A549 (cell line): Measurements from ENCODE around the gene CARD9. TPM values are rescaled to one million over a fixed set of nuclear protein-coding genes. Genes with fewer than 3 reads are reported as not detected.
A peak's percentile ranks its signal among the peaks of the same experiment; 100 is the strongest.
"Not testable (repeated sequence)": the region's sequence is repeated elsewhere in the genome, so short reads cannot be mapped to it uniquely, and the experiment has no call there.

ENCODE experiments used
- ATAC-seq, 2 experiments: fragments of 200-7000 bp in 1 of 2; fragments of >200 bp in 1 of 2; cut with Nextera tagmentation in 1 of 2; cut with Tn5 transposase in 1 of 2; 3 replicates each; pipeline versions ENCODE4 v1.8.0 to v1.9.1; 2018 to 2020; ENCODE audit warnings: mild to moderate bottlenecking in 1 of 2, moderate library complexity in 1 of 2
- CTCF ChIA-PET: fragments of 300-600 bp; sonication (Branson Sonifier 250); formaldehyde crosslinking; extraction: SDS; loops from one replicate; lab custom pipeline; 2021; ENCODE audit warnings: antibody characterized with exemption, inconsistent platforms; lab: Yijun Ruan, JAX
- POLR2A ChIA-PET: fragments of 350-600 bp; formaldehyde crosslinking; extraction: SDS; loops from one replicate; lab custom pipeline; 2021; ENCODE audit warnings: antibody characterized with exemption, inconsistent platforms; lab: Yijun Ruan, JAX
- DNase-seq, 2 experiments: peaks; one replicate each; pipeline versions ENCODE4 v3.0.0 to v3.0.0-alpha.2; 2011 to 2016; ENCODE audit warnings: low read depth in 1 of 2, low spot score in 1 of 2
- FAIRE-seq: peaks from 2 replicates; lab custom pipeline; 2011; peaks lifted over from hg19 to GRCh38; lab: Jason Lieb, UNC
- H3K27ac ChIP-seq, 2 experiments: fragments of >200 bp; sonication (Bioruptor Twin); formaldehyde crosslinking; 3 replicates each; pipeline ENCODE4 v1.5.1; 2016 to 2017
- H3K4me1 ChIP-seq: fragments of >200 bp; sonication (Bioruptor Twin); formaldehyde crosslinking; 3 replicates; pipeline ENCODE4 v1.6.1; 2016
- H3K4me2 ChIP-seq: fragments of >200 bp; sonication (Bioruptor Twin); formaldehyde crosslinking; 3 replicates; pipeline ENCODE4 v1.6.1; 2016
- H3K4me3 ChIP-seq: fragments of >200 bp; sonication (Bioruptor Twin); formaldehyde crosslinking; 3 replicates; pipeline ENCODE4 v1.5.1; 2016
- H3K9me3 ChIP-seq: fragments of >200 bp; sonication (Bioruptor Twin); formaldehyde crosslinking; 3 replicates; pipeline ENCODE4 v1.6.1; 2016
- BCL3 ChIP-seq: fragments of >200 bp; sonication (Bioruptor Twin); formaldehyde crosslinking; IDR thresholded peaks from 3 replicates; pipeline ENCODE4 v1.6.1; 2016
- CBX2 ChIP-seq: fragments of 200-600 bp; sonication (generic); IDR thresholded peaks from 2 replicates; pipeline ENCODE4 v1.6.1; 2016; ENCODE audit warnings: low read depth, mild to moderate bottlenecking, borderline replicate concordance
- CEBPB ChIP-seq, 2 experiments: fragments of >200 bp in 1 of 2; sonication (Bioruptor Twin) in 1 of 2; formaldehyde crosslinking in 1 of 2; IDR thresholded peaks; 2 replicates each; pipeline ENCODE4 v1.6.1; 2012 to 2016
- EHF ChIP-seq: fragments of 250-450 bp; sonication (Bioruptor Pico); IDR thresholded peaks from 2 replicates; pipeline ENCODE4 v1.5.0; 2020; ENCODE audit warnings: mild to moderate bottlenecking
- EHMT2 ChIP-seq: fragments of 200-600 bp; sonication (generic); IDR thresholded peaks from 2 replicates; pipeline ENCODE4 v1.6.1; 2016; ENCODE audit warnings: antibody characterized with exemption, low read depth, mild to moderate bottlenecking, moderate library complexity
- ESRRA ChIP-seq: fragments of 150-350 bp; IDR thresholded peaks from 2 replicates; pipeline ENCODE4 v1.6.1; 2014; ENCODE audit warnings: mild to moderate bottlenecking, low read length, borderline replicate concordance
- FOSB ChIP-seq: fragments of 250-450 bp; sonication (Bioruptor Pico); IDR thresholded peaks from 2 replicates; pipeline ENCODE4 v1.5.0; 2020; ENCODE audit warnings: mild to moderate bottlenecking, moderate library complexity
- GATA3 ChIP-seq: IDR thresholded peaks from 2 replicates; pipeline ENCODE4 v1.6.1; 2012; ENCODE audit warnings: borderline replicate concordance
- HEYL ChIP-seq: fragments of 250-450 bp; sonication (Bioruptor Pico); IDR thresholded peaks from 2 replicates; pipeline ENCODE4 v1.8.0; 2021; ENCODE audit warnings: mild to moderate bottlenecking, moderate library complexity
- HOXA7 ChIP-seq: fragments of 250-450 bp; sonication (Bioruptor Pico); IDR thresholded peaks from 2 replicates; pipeline ENCODE4 v1.5.0; 2020; ENCODE audit warnings: mild to moderate bottlenecking, moderate library complexity
- HOXB13 ChIP-seq: fragments of 250-450 bp; sonication (Bioruptor Pico); IDR thresholded peaks from 2 replicates; pipeline ENCODE4 v1.5.0; 2020; ENCODE audit warnings: low read depth, mild to moderate bottlenecking, moderate library complexity
- HOXB5 ChIP-seq: fragments of 250-450 bp; sonication (Bioruptor Pico); IDR thresholded peaks from 2 replicates; pipeline ENCODE4 v1.5.0; 2020; ENCODE audit warnings: mild to moderate bottlenecking, moderate library complexity
- JUNB ChIP-seq: fragments of >200 bp; sonication (Bioruptor Twin); formaldehyde crosslinking; IDR thresholded peaks from 2 replicates; pipeline ENCODE4 v1.6.1; 2016
- KDM5A ChIP-seq: fragments of 200-600 bp; sonication (generic); IDR thresholded peaks from 2 replicates; pipeline ENCODE4 v1.6.1; 2016; ENCODE audit warnings: antibody characterized with exemption, mild to moderate bottlenecking
- MAZ ChIP-seq: fragments of 150-350 bp; IDR thresholded peaks from 2 replicates; pipeline ENCODE4 v1.6.1; 2014; ENCODE audit warnings: antibody characterized with exemption, low read depth, low read length, borderline replicate concordance
- MYC ChIP-seq: IDR thresholded peaks from 2 replicates; pipeline ENCODE4 v1.6.1; 2012; ENCODE audit warnings: mild to moderate bottlenecking, inconsistent platforms, low read length, improper control_type of control experiment, borderline replicate concordance
- NFE2L2 ChIP-seq: fragments of 150-350 bp; conservative IDR thresholded peaks from 2 replicates; pipeline ENCODE4 v1.6.1; 2014; ENCODE audit warnings: low read length
- PBX3 ChIP-seq: IDR thresholded peaks from 2 replicates; pipeline ENCODE4 v1.6.1; 2012
- RARB ChIP-seq: fragments of 250-450 bp; sonication (Bioruptor Pico); IDR thresholded peaks from 2 replicates; pipeline ENCODE4 v1.8.0; 2021; ENCODE audit warnings: mild to moderate bottlenecking, moderate library complexity
- RCOR1 ChIP-seq: fragments of 150-350 bp; IDR thresholded peaks from 2 replicates; pipeline ENCODE4 v1.6.1; 2014; ENCODE audit warnings: antibody characterized with exemption, low read length, low read depth
- RNF2 ChIP-seq: fragments of 200-600 bp; sonication (generic); IDR thresholded peaks from 2 replicates; pipeline ENCODE4 v1.6.1; 2016; ENCODE audit warnings: low read depth, mild to moderate bottlenecking, antibody characterized with exemption, moderate library complexity, borderline replicate concordance
- SREBF2 ChIP-seq: fragments of 450-650 bp; IDR thresholded peaks from 2 replicates; pipeline ENCODE4 v1.6.1; 2014; ENCODE audit warnings: mild to moderate bottlenecking, moderate library complexity
- TFCP2L1 ChIP-seq: fragments of 250-450 bp; sonication (Bioruptor Pico); IDR thresholded peaks from 2 replicates; pipeline ENCODE4 v1.5.0; 2021; ENCODE audit warnings: mild to moderate bottlenecking
- TP53 ChIP-seq: fragments of 250-450 bp; sonication (Bioruptor Pico); IDR thresholded peaks from 2 replicates; pipeline ENCODE4 v1.5.0; 2021; ENCODE audit warnings: mild to moderate bottlenecking, moderate library complexity
- USF2 ChIP-seq: fragments of 450-650 bp; IDR thresholded peaks from 2 replicates; pipeline ENCODE4 v1.6.1; 2014; ENCODE audit warnings: antibody characterized with exemption
- WGBS: methylation state at CpG from one replicate; pipeline ENCODE4 v1.1.6; 2017; ENCODE audit errors: missing lambda C conversion rate; 5-methylcytosine and 5-hydroxymethylcytosine counted together
- polyA plus RNA-seq, 4 experiments: library from polyadenylated mRNA; depleted of rRNA in 3 of 4; stranded (reverse); fragments of >200 nt; fragmentation: RNase III in 1 of 4; extraction: RNeasy Plus Mini Kit Qiagen cat#74134 plus additional on column Dnase treatment in 1 of 4; gene quantifications; 2 replicates in 3 of 4; 3 replicates in 1 of 4; pipeline ENCODE4 v1.2.3, GENCODE V29; 2011 to 2017

The CARD9 gene
- polyA plus RNA-seq, 2 of the 4 experiments (the other 2 are of a cell fraction) = 0.21 to 0.94 TPM

GRCh38 chr9:136407911-136408310 is 34.4 kb upstream of the CARD9 start:
- ChIA-PET POLR2A (interaction anchor here (2.5 kb wide), 1 partner anchor 45 kb away, joined by 7 read pairs; the partner anchor contains the start of gene DNLZ), CTCF (interaction anchor here (1.2 kb wide), 1 partner anchor 16 kb away, joined by 4 read pairs; no protein-coding TSS in a partner anchor)
- no peak for DNase-seq
- no peak overlapping the region for H3K4me3 ChIP-seq
- no peak overlapping the region for H3K4me2 ChIP-seq
- FAIRE-seq = no peak
- WGBS = 87% methylated on average over 7 of the region's 7 CpGs
- no peak overlapping the region for H3K27ac ChIP-seq
- no peaks in the 10 kb centered on the region for H3K9me3 ChIP-seq
- TF ChIP-seq HOXB13 (CRISPR knock-in tag) = no peak
- TF ChIP-seq ESRRA = no peak
- TF ChIP-seq RARB (CRISPR knock-in tag) = no peak
- TF ChIP-seq EHF (CRISPR knock-in tag) = no peak
- no peak for ATAC-seq
- peaks cover 19% of the 10 kb centered on the region for H3K4me1 ChIP-seq

- H3K4me2 ChIP-seq, H3K27ac ChIP-seq, H3K9me3 ChIP-seq, ATAC-seq, H3K4me3 ChIP-seq, DNase-seq, POLR2A ChIA-PET, FAIRE-seq: not testable (repeated sequence)
- WGBS = 92% methylated on average over 26 of the region's 28 CpGs
- CTCF ChIA-PET = interaction anchor here (0.9 to 1.1 kb wide), 2 partner anchors 17 to 224 kb away, joined by 3 read pairs; no protein-coding TSS in a partner anchor
- H3K4me1 ChIP-seq = peaks cover 19% of the 10 kb centered on the region
Measured at GRCh38 chr9:136407061-136407460, 33.6 kb upstream of the CARD9 start.

GRCh38 chr9:136405904-136406303 is 32.4 kb upstream of the CARD9 start:
- DNase-seq, H3K9me3 ChIP-seq, POLR2A ChIA-PET, H3K4me3 ChIP-seq, H3K4me2 ChIP-seq, FAIRE-seq, H3K27ac ChIP-seq, ATAC-seq: not testable (repeated sequence)
- 89% methylated on average over 10 of the region's 10 CpGs for WGBS
- H3K4me1 ChIP-seq = peaks cover 10% of the 10 kb centered on the region; the same call in 2 of the 3 replicates
- CTCF ChIA-PET = interaction anchor here (0.9 kb wide), 1 partner anchor 22 kb away, joined by 3 read pairs; no protein-coding TSS in a partner anchor

GRCh38 chr9:136405481-136405880 is 32.0 kb upstream of the CARD9 start:
- Histone ChIP-seq H3K27ac (no peak overlapping the region), H3K4me3 (no peak overlapping the region), H3K9me3 (no peaks in the 10 kb centered on the region), H3K4me2 (no peak overlapping the region), H3K4me1 (peaks cover 12% of the 10 kb centered on the region; the same call in 2 of the 3 replicates)
- ATAC-seq (no peak), DNase-seq (no peak), FAIRE-seq (no peak)
- ChIA-PET POLR2A (no interaction called here), CTCF (interaction anchor here (0.9 to 1.3 kb wide), 2 partner anchors 22 to 35 kb away, joined by 3 to 4 read pairs; no protein-coding TSS in a partner anchor)
- WGBS = 80% methylated on average over 7 of the region's 7 CpGs
- TF ChIP-seq CEBPB (IDR thresholded peaks at IDR 0.05) = peak in 1 of 2 experiments; percentile 35; a peak in 1 of 4 replicates
- TF ChIP-seq JUNB = no peak

GRCh38 chr9:136404801-136405136 is 31.3 kb upstream of the CARD9 start:
- no peak for DNase-seq
- Histone ChIP-seq H3K27ac (no peak overlapping the region), H3K4me2 (no peak overlapping the region), H3K4me3 (no peak overlapping the region), H3K4me1 (peaks cover 15% of the 10 kb centered on the region; the same call in 2 of the 3 replicates), H3K9me3 (no peaks in the 10 kb centered on the region)
- POLR2A ChIA-PET = no interaction called here
- FAIRE-seq = no peak
- no peak for TF ChIP-seq MYC
- TF ChIP-seq KDM5A = no peak
- no peak for TF ChIP-seq HOXB5
- no peak for TF ChIP-seq EHMT2
- TF ChIP-seq RCOR1 = no peak
- TF ChIP-seq HOXA7 (CRISPR knock-in tag) = no peak
- TF ChIP-seq FOSB (CRISPR knock-in tag) = no peak
- TF ChIP-seq RNF2 = no peak
- no peak for TF ChIP-seq JUNB
- TF ChIP-seq TP53 (CRISPR knock-in tag) = no peak
- no peak for TF ChIP-seq MAZ
- no peak for TF ChIP-seq GATA3
- TF ChIP-seq TFCP2L1 (CRISPR knock-in tag) = no peak
- TF ChIP-seq NFE2L2 = no peak
- TF ChIP-seq CBX2 = no peak
- TF ChIP-seq SREBF2 = no peak
- TF ChIP-seq BCL3 = no peak
- no peak for TF ChIP-seq HEYL
- TF ChIP-seq PBX3 = no peak
- TF ChIP-seq USF2 = no peak
- CTCF ChIA-PET = interaction anchor here (0.9 to 1.3 kb wide), 3 partner anchors 9 to 42 kb away, joined by 3 to 4 read pairs (median 3); partner anchors contain the start of gene DNLZ
- 87% methylated on average over 14 of the region's 14 CpGs for WGBS
- no peak for ATAC-seq
